Body of pancreas (tissue), 4 donors: ENCODE measurements around the gene FOXB1. TPM values are rescaled to one million over a fixed set of nuclear protein-coding genes. Genes with fewer than 3 reads are reported as not detected.

Experiments used
- ATAC-seq: fragments of 150-250 bp; one replicate; pipeline ENCODE4 v1.9.1; 2016
- DNase-seq, 4 donors: peaks; one replicate each; pipeline ENCODE4 v3.0.0-alpha.2; 2019
- H3K27ac ChIP-seq, 4 donors: fragments of 200-600 bp; sonication (generic); 1 replicate in 3 of 4; 2 replicates in 1 of 4; pipeline versions ENCODE4 v1.5.1 to v1.6.1; 2016 to 2019; ENCODE audit warnings: mild to moderate bottlenecking in 1 of 4, mixed read lengths in 1 of 4, moderate library complexity in 1 of 4
- H3K27me3 ChIP-seq, 2 donors: fragments of 200-600 bp; sonication (generic); one replicate each; pipeline ENCODE4 v1.6.0; 2016; ENCODE audit warnings: mild to moderate bottlenecking in 1 of 2
- H3K36me3 ChIP-seq, 2 donors: fragments of 200-600 bp; sonication (generic); replicated peaks in 1 of 2; 2 replicates each; pipeline ENCODE4 v1.5.1; 2016; ENCODE audit warnings: low read depth in 2 of 2; ENCODE audit not compliant: insufficient read depth in 1 of 2
- H3K4me1 ChIP-seq: fragments of 200-600 bp; sonication (generic); one replicate; pipeline ENCODE4 v1.6.0; 2016
- H3K4me3 ChIP-seq, 2 donors: fragments of 200-600 bp; sonication (generic); 1 replicate in 1 of 2; 2 replicates in 1 of 2; pipeline ENCODE4 v1.5.1; 2016 to 2019
- H3K9me3 ChIP-seq, 3 donors: fragments of 200-600 bp; sonication (generic); 1 replicate in 2 of 3; 2 replicates in 1 of 3; pipeline ENCODE4 v1.5.1; 2016
- POLR2A ChIP-seq, 3 donors: fragments of 450-650 bp; IDR thresholded peaks; one replicate each; pipeline ENCODE4 v1.6.1; 2016; ENCODE audit warnings: antibody characterized with exemption in 3 of 3, mild to moderate bottlenecking in 2 of 3
- WGBS, 2 donors: methylation state at CpG; one replicate each; pipeline ENCODE4 v1.1.5; 2017; 5-methylcytosine and 5-hydroxymethylcytosine counted together
- intact Hi-C: fragments of 100-400 bp; cut with DNase I; formaldehyde crosslinking; loops from one replicate; pipeline ENCODE4 v1.15.1; 2023
- total RNA-seq, 2 donors: library from RNA; depleted of rRNA; stranded (reverse); fragments of >200 nt; gene quantifications; one replicate each; pipeline ENCODE4 v1.1.0, GENCODE V29; 2016
- TF ChIP-seq, protein P1 (sequence below), 7 experiments: fragments of 450-650 bp in 4 of 7; fragments of 200-600 bp in 3 of 7; sonication (generic) in 3 of 7; IDR thresholded peaks; one replicate each; pipeline ENCODE4 v1.5.1; 2016 to 2019; ENCODE audit warnings: antibody characterized with exemption in 7 of 7

Gene FOXB1
- total RNA-seq, 2 donors from 2014 or later, result not detected

GRCh38 chr15:60000824-60001609 lies 3.1 kb upstream of the FOXB1 start:
- Histone ChIP-seq H3K27ac (no peak overlapping the region), H3K4me1 (peaks cover 44% of the 10 kb centered on the region), H3K36me3 (no peaks in the 10 kb centered on the region), H3K9me3 (no peaks in the 10 kb centered on the region), H3K4me3 (no peak overlapping the region), H3K27me3 (peaks cover 4 to 82% of the 10 kb centered on the region in 2 donors)
- ATAC-seq, result no peak
- no peak for DNase-seq
- intact Hi-C loops, result no loop called here
- TF ChIP-seq, protein P1, sequence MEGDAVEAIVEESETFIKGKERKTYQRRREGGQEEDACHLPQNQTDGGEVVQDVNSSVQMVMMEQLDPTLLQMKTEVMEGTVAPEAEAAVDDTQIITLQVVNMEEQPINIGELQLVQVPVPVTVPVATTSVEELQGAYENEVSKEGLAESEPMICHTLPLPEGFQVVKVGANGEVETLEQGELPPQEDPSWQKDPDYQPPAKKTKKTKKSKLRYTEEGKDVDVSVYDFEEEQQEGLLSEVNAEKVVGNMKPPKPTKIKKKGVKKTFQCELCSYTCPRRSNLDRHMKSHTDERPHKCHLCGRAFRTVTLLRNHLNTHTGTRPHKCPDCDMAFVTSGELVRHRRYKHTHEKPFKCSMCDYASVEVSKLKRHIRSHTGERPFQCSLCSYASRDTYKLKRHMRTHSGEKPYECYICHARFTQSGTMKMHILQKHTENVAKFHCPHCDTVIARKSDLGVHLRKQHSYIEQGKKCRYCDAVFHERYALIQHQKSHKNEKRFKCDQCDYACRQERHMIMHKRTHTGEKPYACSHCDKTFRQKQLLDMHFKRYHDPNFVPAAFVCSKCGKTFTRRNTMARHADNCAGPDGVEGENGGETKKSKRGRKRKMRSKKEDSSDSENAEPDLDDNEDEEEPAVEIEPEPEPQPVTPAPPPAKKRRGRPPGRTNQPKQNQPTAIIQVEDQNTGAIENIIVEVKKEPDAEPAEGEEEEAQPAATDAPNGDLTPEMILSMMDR (IDR thresholded peaks at IDR 0.05), result no peak
- TF ChIP-seq POLR2A (IDR thresholded peaks at IDR 0.05), result no peak
- WGBS, 2 donors, result 7 to 8% methylated on average over 19 of the region's 19 CpGs

DNA sequence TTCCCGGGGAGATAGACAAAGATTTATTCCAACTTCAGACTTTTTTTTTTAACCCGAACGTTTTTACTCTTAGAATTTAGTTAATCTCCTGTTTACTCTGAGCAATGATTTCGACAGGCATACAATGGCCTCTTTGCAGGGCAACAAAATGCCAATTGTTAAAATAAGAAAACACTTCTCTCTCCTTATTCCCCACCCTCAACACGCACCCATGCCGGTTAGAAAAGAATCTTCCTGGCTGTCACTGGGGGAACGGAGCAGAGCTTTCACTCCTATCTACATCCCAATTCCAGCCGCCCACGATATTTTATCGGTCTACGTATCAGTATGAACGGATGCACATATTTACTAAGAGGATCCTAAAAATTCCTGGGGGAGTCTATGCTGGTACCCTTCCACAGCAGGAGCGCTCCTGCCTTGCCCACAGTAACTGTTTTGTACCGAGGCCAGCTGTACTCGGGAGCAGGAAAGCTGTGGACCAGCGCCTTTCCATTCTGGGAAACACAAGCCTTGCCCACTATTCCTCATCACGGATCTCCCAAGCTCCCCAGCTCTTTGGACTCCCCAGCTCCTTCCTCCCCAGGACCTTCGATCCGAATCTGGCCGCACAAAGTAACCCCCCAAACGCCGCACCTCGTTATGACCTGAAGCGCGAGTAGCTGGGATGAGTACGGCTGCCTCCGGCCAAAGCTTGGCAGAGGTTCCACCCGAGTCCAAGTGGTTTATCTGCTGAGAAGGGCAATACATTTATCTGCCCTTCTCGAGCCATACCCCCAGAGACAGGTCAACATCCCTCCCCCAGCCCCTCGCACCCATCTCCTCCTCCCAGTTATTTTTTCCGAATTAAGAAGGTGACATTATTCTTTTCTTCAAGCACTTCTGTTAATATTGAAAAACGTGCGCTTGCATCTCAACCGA lies 2.2 kb upstream of the FOXB1 start:
- intact Hi-C loops, result no loop called here
- no peak for TF ChIP-seq POLR2A (IDR thresholded peaks at IDR 0.05)
- TF ChIP-seq, protein P1 (IDR thresholded peaks at IDR 0.05), result no peak
- 4 to 9% methylated on average over 34 of the region's 34 CpGs for WGBS, 2 donors
- Histone ChIP-seq H3K9me3 (no peaks in the 10 kb centered on the region), H3K27me3 (peaks cover 0 to 85% of the 10 kb centered on the region in 2 donors), H3K36me3 (no peaks in the 10 kb centered on the region), H3K27ac (no peak overlapping the region), H3K4me3 (no peak overlapping the region), H3K4me1 (peaks cover 48% of the 10 kb centered on the region)
- no peak for ATAC-seq
- no peak for DNase-seq

- DNase-seq (no peak), ATAC-seq (no peak)
Measured at GRCh38 chr15:60002528-60003218, 1.4 kb upstream of the FOXB1 start.

DNA sequence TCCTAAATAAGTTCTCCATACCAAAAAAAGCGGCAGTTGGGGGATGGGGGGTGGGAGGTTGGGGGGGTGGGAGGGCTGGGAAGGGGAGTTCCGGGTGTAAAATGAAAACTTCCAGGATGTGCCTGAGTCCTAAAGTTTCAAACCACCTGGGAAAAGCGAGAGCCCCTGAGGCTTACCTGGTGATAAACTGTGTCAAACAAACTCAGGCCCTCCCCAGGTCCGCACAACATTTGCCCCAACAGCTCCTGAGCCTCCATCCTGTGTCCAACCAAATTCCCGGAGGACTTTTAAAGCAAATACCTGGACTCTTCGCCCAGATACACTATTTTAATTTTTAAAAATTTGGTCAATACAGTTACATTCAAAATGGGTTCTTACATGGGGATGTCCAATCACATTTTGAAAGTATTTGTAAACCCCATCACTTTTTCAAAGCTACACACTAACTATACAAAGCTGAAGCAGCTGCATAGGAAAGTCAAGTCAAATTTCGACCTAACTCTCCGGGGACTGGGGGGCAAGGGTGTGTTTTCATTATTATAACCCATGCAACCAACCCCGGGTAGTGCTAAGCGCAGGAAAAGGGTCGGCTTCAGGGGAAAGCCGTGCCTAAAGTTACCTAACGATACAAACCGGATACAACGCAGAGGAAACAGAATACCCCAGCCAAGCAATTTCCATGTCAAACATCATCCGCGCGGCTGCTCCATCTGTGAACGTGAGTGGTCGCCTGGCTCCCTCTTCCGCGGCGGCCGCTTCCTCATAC lies 685 bp upstream of the FOXB1 start:
- no peak for DNase-seq
- TF ChIP-seq, protein P1 (IDR thresholded peaks at IDR 0.05), result no peak
- TF ChIP-seq POLR2A (IDR thresholded peaks at IDR 0.05), result no peak
- Histone ChIP-seq H3K27ac (no peak overlapping the region), H3K4me3 (no peak overlapping the region), H3K27me3 (peaks cover 0 to 72% of the 10 kb centered on the region in 2 donors), H3K9me3 (no peaks in the 10 kb centered on the region), H3K36me3 (no peaks in the 10 kb centered on the region), H3K4me1 (peaks cover 44% of the 10 kb centered on the region)
- WGBS, 2 donors, result 3 to 4% methylated on average over 23 to 24 of the region's 24 CpGs
- no peak for ATAC-seq
- intact Hi-C loops, result no loop called here

More at GRCh38 chr15:60002528-60003218, 1.4 kb upstream of the FOXB1 start:
- no peak overlapping the region for H3K4me3 ChIP-seq
- intact Hi-C loops, result no loop called here
- H3K27me3 ChIP-seq, result peaks cover 0 to 79% of the 10 kb centered on the region in 2 donors
- no peaks in the 10 kb centered on the region for H3K9me3 ChIP-seq
- H3K27ac ChIP-seq, result no peak overlapping the region
- WGBS, 2 donors, result 11% methylated on average over 26 of the region's 26 CpGs
- peaks cover 44% of the 10 kb centered on the region for H3K4me1 ChIP-seq
- TF ChIP-seq POLR2A (IDR thresholded peaks at IDR 0.05), result no peak
- TF ChIP-seq, protein P1 (IDR thresholded peaks at IDR 0.05), result no peak
- no peaks in the 10 kb centered on the region for H3K36me3 ChIP-seq
